DND-41 (cell line): ENCODE measurements around the gene ZNF160.

ENCODE experiments used
- ATAC-seq: fragments of 200-7000 bp; cut with Tn5 transposase; 3 replicates; pipeline ENCODE4 v1.9.1; 2021; ENCODE audit warnings: low read depth; ENCODE audit not compliant: insufficient read depth
- DNase-seq: peaks from one replicate; pipeline ENCODE4 v3.0.0-alpha.2; 2020
- H2AFZ ChIP-seq: 2 replicates; pipeline ENCODE4 v1.6.0; 2012; ENCODE audit warnings: low read depth, low read length
- H3K27ac ChIP-seq: 2 replicates; pipeline ENCODE4 v1.5.1; 2012; ENCODE audit warnings: low read length, inconsistent platforms
- H3K27me3 ChIP-seq: fragments of 200-600 bp; sonication (generic); 2 replicates; pipeline ENCODE4 v1.6.0; 2012; ENCODE audit warnings: low read length, mild to moderate bottlenecking, inconsistent platforms; ENCODE audit not compliant: insufficient read depth, poor library complexity
- H3K36me3 ChIP-seq: 2 replicates; pipeline ENCODE4 v1.5.1; 2012; ENCODE audit warnings: low read length, inconsistent platforms; ENCODE audit not compliant: insufficient read depth
- H3K4me1 ChIP-seq: 2 replicates; pipeline ENCODE4 v1.5.1; 2012; ENCODE audit warnings: mild to moderate bottlenecking, low read length; ENCODE audit not compliant: insufficient read depth
- H3K4me2 ChIP-seq: 2 replicates; pipeline ENCODE4 v1.6.0; 2012; ENCODE audit warnings: mild to moderate bottlenecking, moderate library complexity, low read length, inconsistent platforms; ENCODE audit not compliant: insufficient read depth
- H3K4me3 ChIP-seq, 2 experiments: fragments of 200-600 bp in 1 of 2; shearing (Covaris generic) in 1 of 2; 2 replicates each; pipeline ENCODE4 v1.5.1; 2012 to 2016; ENCODE audit warnings: inconsistent platforms in 2 of 2, low read length in 2 of 2, mild to moderate bottlenecking in 2 of 2, low read depth in 1 of 2, moderate library complexity in 1 of 2
- H3K79me2 ChIP-seq: 2 replicates; pipeline ENCODE4 v1.6.0; 2012; ENCODE audit warnings: low read length, inconsistent platforms; ENCODE audit not compliant: insufficient read depth
- H3K9ac ChIP-seq: 2 replicates; pipeline ENCODE4 v1.6.0; 2012; ENCODE audit warnings: low read depth, mild to moderate bottlenecking, inconsistent platforms, low read length, moderate library complexity
- H3K9me3 ChIP-seq: 2 replicates; pipeline ENCODE4 v1.5.1; 2012; ENCODE audit warnings: low read length, moderate library complexity, mild to moderate bottlenecking, inconsistent platforms; ENCODE audit not compliant: insufficient read depth, severe bottlenecking
- H4K20me1 ChIP-seq: 2 replicates; pipeline ENCODE4 v1.6.0; 2012; ENCODE audit warnings: low read length; ENCODE audit not compliant: insufficient read depth
- CTCF ChIP-seq: IDR thresholded peaks from 2 replicates; pipeline ENCODE4 v1.5.1; 2012; ENCODE audit warnings: borderline replicate concordance, low read length, moderate library complexity, mild to moderate bottlenecking; ENCODE audit not compliant: poor library complexity, severe bottlenecking; ENCODE audit errors: extremely low read depth
- EZH2 ChIP-seq: IDR thresholded peaks from 3 replicates; pipeline ENCODE4 v1.6.1; 2012; ENCODE audit warnings: borderline replicate concordance, low read depth, mild to moderate bottlenecking, moderate library complexity, low read length, inconsistent platforms; ENCODE audit not compliant: severe bottlenecking

The ZNF160 gene

GRCh38 chr19:53094754-53095575 is 8.3 kb downstream of the ZNF160 start:
- peaks cover 41% of the 10 kb centered on the region for H4K20me1 ChIP-seq
- H3K36me3 ChIP-seq, result peaks cover 74% of the 10 kb centered on the region
- TF ChIP-seq CTCF (no peak), EZH2 (no peak)
- no peak overlapping the region for H3K27ac ChIP-seq
- no peak overlapping the region for H3K4me2 ChIP-seq
- no peak for DNase-seq
- no peaks in the 10 kb centered on the region for H3K27me3 ChIP-seq
- ATAC-seq, result no peak
- peaks cover 60% of the 10 kb centered on the region for H3K79me2 ChIP-seq
- peaks cover 5% of the 10 kb centered on the region; the same call in 1 of the 2 replicates for H3K4me1 ChIP-seq
- no peak overlapping the region for H3K4me3 ChIP-seq
- no peak overlapping the region for H2AFZ ChIP-seq
- H3K9ac ChIP-seq, result no peak overlapping the region
- H3K9me3 ChIP-seq, result no peaks in the 10 kb centered on the region

- Histone ChIP-seq H3K36me3 (peaks cover 73% of the 10 kb centered on the region), H3K9ac (no peak overlapping the region), H3K79me2 (peaks cover 38% of the 10 kb centered on the region), H3K27me3 (no peaks in the 10 kb centered on the region), H3K4me3 (no peak overlapping the region), H3K9me3 (no peaks in the 10 kb centered on the region), H3K4me2 (no peak overlapping the region), H2AFZ (no peak overlapping the region), H3K27ac (no peak overlapping the region), H3K4me1 (no peaks in the 10 kb centered on the region), H4K20me1 (peaks cover 23% of the 10 kb centered on the region)
- TF ChIP-seq CTCF (no peak), EZH2 (no peak)
- ATAC-seq (no peak), DNase-seq (no peak)
These were observed 10.5 kb downstream of the ZNF160 start for GRCh38 chr19:53092723-53093122.

GRCh38 chr19:53091413-53092254 is 11.6 kb downstream of the ZNF160 start:
- H3K4me1 ChIP-seq, result no peaks in the 10 kb centered on the region
- H2AFZ ChIP-seq, result no peak overlapping the region
- no peak overlapping the region for H3K4me3 ChIP-seq
- TF ChIP-seq CTCF (no peak), EZH2 (no peak)
- no peak overlapping the region for H3K4me2 ChIP-seq
- H3K9ac ChIP-seq, result no peak overlapping the region
- no peaks in the 10 kb centered on the region for H3K27me3 ChIP-seq
- peaks cover 76% of the 10 kb centered on the region for H3K36me3 ChIP-seq
- H3K27ac ChIP-seq, result no peak overlapping the region
- ATAC-seq (no peak), DNase-seq (no peak)
- H3K9me3 ChIP-seq, result no peaks in the 10 kb centered on the region
- peaks cover 19% of the 10 kb centered on the region for H4K20me1 ChIP-seq
- peaks cover 32% of the 10 kb centered on the region for H3K79me2 ChIP-seq
